Central memory CD8-positive, alpha-beta T cell (primary cell): Measurements from ENCODE around the gene SLAIN1.
A peak's percentile ranks its signal among the peaks of the same experiment; 100 is the strongest.

Experiments used
- ATAC-seq: fragments of 150-1000 bp; cut with Tn5 transposase; replicated peaks from 2 replicates; pipeline ENCODE4 v1.10.0; 2022; ENCODE audit warnings: mild to moderate bottlenecking, moderate FRiP score, moderate number of reproducible peaks; ENCODE audit not compliant: poor library complexity, severe bottlenecking; ENCODE audit errors: extremely low read depth
- DNase-seq, 2 donors: peaks; one replicate each; pipeline ENCODE4 v3.0.0; 2021; ENCODE audit warnings: low spot score in 2 of 2
- H3K27ac Mint-ChIP-seq: one replicate; pipeline ENCODE4 v1.8.0; 2022; ENCODE audit warnings: low read depth, mild to moderate bottlenecking, moderate library complexity, mixed read lengths
- H3K27me3 Mint-ChIP-seq: one replicate; pipeline ENCODE4 v1.8.0; 2022; ENCODE audit warnings: mixed read lengths
- H3K36me3 Mint-ChIP-seq: one replicate; pipeline ENCODE4 v1.8.0; 2022; ENCODE audit warnings: mild to moderate bottlenecking, moderate library complexity, mixed read lengths; ENCODE audit not compliant: insufficient read depth
- H3K4me1 Mint-ChIP-seq: one replicate; pipeline ENCODE4 v1.8.0; 2022; ENCODE audit warnings: mixed read lengths
- H3K4me3 Mint-ChIP-seq: one replicate; pipeline ENCODE4 v1.8.0; 2022; ENCODE audit warnings: mild to moderate bottlenecking, moderate library complexity, mixed read lengths
- H3K9me3 Mint-ChIP-seq: one replicate; pipeline ENCODE4 v1.8.0; 2022; ENCODE audit warnings: mixed read lengths

The SLAIN1 gene

DNA sequence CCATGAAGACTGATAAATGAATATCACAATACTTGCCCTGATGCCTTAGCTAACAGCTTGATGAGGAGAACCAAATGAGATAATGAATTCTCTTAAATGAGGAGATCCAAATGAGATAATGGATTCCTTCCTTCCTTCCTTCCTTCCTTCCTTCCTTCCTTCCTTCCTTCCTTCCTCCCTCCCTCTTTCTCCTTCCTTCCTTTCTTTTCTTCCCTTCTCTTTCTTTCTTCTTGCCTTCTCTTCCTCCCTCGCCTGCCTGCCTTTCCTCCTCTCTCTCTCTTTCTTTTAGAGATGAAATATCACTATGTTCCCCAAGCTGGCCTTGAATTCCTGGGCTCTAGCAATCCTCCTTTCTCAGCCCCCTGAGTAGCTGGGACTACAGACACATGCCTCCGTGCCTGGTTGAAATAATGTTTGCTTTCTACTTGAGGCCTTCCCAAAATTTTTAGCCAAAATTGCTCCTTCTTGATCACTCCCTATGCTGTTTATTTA is 4.0 kb upstream of the SLAIN1 start:
- Mint-ChIP-seq H3K27ac (no peak overlapping the region), H3K27me3 (no peaks in the 10 kb centered on the region), H3K4me1 (peaks cover 16% of the 10 kb centered on the region), H3K36me3 (peaks cover 3% of the 10 kb centered on the region), H3K9me3 (no peaks in the 10 kb centered on the region), H3K4me3 (no peak overlapping the region)
- no peak for DNase-seq
- ATAC-seq: no peak

GRCh38 chr13:77696006-77696878 is 1.2 kb upstream of the SLAIN1 start:
- Mint-ChIP-seq H3K27me3 (no peaks in the 10 kb centered on the region), H3K4me3 (peak overlapping the region; percentile 94), H3K27ac (peak overlapping the region; percentile 69), H3K9me3 (no peaks in the 10 kb centered on the region), H3K4me1 (peaks cover 34% of the 10 kb centered on the region), H3K36me3 (peaks cover 8% of the 10 kb centered on the region)
- ATAC-seq (no peak), DNase-seq (peak in 1 of 2 donors; percentile 10)

DNA sequence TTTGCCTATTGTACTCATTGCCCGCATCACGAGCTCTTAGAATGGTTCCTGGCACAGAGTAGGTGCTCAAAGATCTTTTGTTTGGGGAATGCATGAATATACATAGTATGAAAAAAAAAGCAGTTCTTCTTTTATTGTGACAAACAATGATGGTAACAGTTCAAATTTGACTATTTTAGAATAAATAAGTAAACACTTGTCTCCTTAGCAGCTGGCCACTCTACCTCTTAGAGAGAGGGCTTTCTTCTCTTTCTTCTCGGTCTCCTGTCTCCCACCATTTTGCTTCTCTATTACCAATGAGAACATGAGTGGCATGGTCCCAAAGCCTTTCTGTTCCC is 639 bp upstream of the SLAIN1 start:
- ATAC-seq: peak; percentile 5

GRCh38 chr13:77698201-77699058 is 943 bp downstream of the SLAIN1 start:
- H3K4me3 Mint-ChIP-seq: peak overlapping the region; percentile 94
- H3K4me1 Mint-ChIP-seq: peaks cover 34% of the 10 kb centered on the region
- peaks cover 8% of the 10 kb centered on the region for H3K36me3 Mint-ChIP-seq

More for the DNA sequence above, 639 bp upstream of the SLAIN1 start:
- H3K27ac Mint-ChIP-seq: peak overlapping the region; percentile 69
- H3K4me1 Mint-ChIP-seq: peaks cover 34% of the 10 kb centered on the region
- peaks cover 8% of the 10 kb centered on the region for H3K36me3 Mint-ChIP-seq
- H3K27me3 Mint-ChIP-seq: no peaks in the 10 kb centered on the region
- no peaks in the 10 kb centered on the region for H3K9me3 Mint-ChIP-seq
- DNase-seq: no peak
- peak overlapping the region; percentile 94 for H3K4me3 Mint-ChIP-seq

DNA sequence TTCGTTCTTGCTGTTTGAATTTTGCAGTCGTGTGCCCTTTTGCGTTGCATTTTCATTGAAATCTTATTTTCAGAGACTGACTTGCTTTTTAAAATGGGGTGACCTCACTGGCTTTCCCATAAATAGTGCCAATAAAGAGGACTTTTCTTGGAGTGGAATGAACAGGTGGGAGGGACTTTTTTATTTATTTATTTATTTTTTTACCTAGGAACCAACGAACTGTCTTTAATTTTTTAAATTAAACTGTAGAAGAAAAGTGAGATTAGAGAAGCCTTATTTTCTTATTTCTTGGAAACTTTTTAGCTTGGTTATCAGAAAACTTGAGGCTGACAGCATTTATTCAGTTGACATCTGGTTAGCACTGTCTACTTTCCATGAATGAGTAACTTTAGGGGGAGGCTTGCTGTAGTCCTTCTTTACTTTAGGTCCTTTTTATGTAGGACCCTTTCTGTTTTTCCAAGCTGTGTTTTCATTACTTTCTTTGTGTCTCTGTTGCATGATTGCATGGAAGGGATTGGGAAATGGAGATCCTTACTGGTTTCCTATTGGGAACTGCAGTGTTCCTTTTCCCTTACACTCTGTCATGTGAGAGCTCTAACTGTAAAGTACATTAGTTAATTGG is 1.7 kb downstream of the SLAIN1 start:
- Mint-ChIP-seq H3K27me3 (no peaks in the 10 kb centered on the region), H3K4me3 (peak overlapping the region; percentile 94), H3K4me1 (peaks cover 34% of the 10 kb centered on the region), H3K36me3 (peaks cover 8% of the 10 kb centered on the region), H3K9me3 (no peaks in the 10 kb centered on the region), H3K27ac (peak overlapping the region; percentile 83)
- no peak for DNase-seq
- no peak for ATAC-seq

More at GRCh38 chr13:77698201-77699058, 943 bp downstream of the SLAIN1 start:
- H3K9me3 Mint-ChIP-seq: no peaks in the 10 kb centered on the region
- peak; percentile 40 for ATAC-seq
- no peaks in the 10 kb centered on the region for H3K27me3 Mint-ChIP-seq
- peak; percentile 21 to 33 for DNase-seq
- peak overlapping the region; percentile 83 for H3K27ac Mint-ChIP-seq

DNA sequence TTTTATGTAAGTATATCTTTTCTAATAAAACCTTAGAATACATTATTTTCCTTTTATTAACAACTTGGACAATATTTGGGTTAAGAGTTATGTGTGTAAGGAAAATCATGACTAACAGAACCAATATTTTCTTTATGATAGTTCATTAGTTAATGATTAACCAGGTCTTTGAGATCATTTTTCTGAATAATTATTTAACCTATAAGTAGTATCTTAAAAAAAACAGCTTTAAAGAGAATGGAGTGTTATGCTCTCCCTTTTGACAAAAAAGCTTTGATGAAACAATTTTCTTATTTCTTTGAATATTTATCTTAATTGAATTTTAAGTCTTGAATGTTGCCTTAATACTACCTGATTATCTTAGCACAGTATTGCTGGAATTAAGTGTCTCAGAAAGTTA is 3.8 kb downstream of the SLAIN1 start:
- DNase-seq (no peak), ATAC-seq (no peak)
- Mint-ChIP-seq H3K4me3 (no peak overlapping the region), H3K27ac (no peak overlapping the region), H3K9me3 (no peaks in the 10 kb centered on the region), H3K36me3 (peaks cover 8% of the 10 kb centered on the region), H3K27me3 (no peaks in the 10 kb centered on the region), H3K4me1 (peaks cover 31% of the 10 kb centered on the region)

DNA sequence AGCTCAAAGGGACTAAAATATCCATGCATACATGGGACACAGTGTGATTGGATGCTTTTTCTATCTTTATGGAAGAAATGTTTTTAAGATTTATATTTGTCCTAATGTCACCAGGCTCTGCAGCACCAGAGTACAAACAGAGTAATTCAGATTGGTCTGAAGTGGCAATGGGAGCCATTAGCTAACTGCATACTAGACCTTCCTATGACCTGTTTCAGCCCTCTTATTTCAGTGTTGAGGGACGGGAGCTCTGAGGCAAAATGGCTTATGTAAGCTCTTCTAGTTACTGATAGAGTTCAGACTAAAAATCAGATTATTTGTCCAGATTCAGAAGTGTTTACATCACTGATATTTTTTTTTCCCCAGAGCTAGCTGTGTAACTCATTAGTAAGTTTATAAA is 4.9 kb downstream of the SLAIN1 start:
- DNase-seq: no peak
- peaks cover 5% of the 10 kb centered on the region for H3K36me3 Mint-ChIP-seq
- peaks cover 26% of the 10 kb centered on the region for H3K4me1 Mint-ChIP-seq

DNA sequence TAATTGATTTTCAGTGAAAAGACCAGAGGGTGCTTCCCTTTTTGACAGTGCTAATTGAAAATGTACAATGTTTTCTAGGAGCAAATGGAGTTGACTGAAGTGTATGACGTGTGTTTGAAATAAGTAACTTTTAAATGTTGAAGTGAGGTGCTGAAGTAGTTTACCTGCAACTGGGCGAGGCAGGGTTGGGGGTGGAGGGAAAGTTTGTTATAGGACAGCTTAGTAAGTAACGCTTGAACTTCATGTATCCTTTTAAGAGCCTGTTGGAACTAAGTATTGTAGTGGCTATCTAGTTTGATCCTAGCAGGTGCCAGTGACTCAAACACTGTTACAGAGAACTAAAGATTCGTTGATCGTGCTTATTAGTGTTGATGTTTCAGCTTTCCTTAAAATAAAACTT is 5.9 kb downstream of the SLAIN1 start:
- ATAC-seq (no peak), DNase-seq (no peak)
- H3K27ac Mint-ChIP-seq: no peak overlapping the region
- no peaks in the 10 kb centered on the region for H3K9me3 Mint-ChIP-seq
- H3K4me1 Mint-ChIP-seq: peaks cover 26% of the 10 kb centered on the region
- H3K27me3 Mint-ChIP-seq: no peaks in the 10 kb centered on the region
- H3K4me3 Mint-ChIP-seq: no peak overlapping the region
- peaks cover 7% of the 10 kb centered on the region for H3K36me3 Mint-ChIP-seq

More for the DNA sequence above, 4.9 kb downstream of the SLAIN1 start:
- no peaks in the 10 kb centered on the region for H3K27me3 Mint-ChIP-seq
- no peak for ATAC-seq
- H3K9me3 Mint-ChIP-seq: no peaks in the 10 kb centered on the region
- no peak overlapping the region for H3K4me3 Mint-ChIP-seq
- H3K27ac Mint-ChIP-seq: no peak overlapping the region

DNA sequence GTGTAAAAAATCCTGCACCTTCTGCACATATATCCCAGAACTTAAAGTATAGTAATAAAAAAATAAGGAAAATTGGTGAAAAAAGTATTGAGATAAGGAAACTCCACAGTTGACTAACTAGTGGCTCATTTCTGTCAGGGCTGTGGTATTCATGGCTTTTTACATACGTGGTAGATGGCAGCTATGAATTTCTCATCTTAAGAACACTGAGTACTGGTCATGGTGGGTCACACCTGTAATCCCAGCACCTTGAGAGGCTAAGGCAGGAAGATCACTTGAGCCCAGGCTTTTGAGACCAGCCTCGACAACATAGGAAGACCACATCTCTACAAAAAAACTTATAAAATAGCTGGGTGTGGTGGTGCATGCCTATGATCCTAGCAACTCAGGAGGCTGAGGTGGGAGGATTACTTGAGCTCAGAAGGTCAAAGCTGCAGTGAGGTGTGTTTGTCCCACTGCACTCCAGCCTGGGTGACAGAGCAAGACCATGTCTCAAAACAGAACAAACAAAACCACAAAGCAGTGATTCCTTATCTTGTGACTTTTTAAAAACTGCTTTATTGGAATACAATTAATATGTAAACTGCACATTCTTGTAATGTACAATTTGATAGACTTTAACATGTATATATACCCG is 16.8 kb downstream of the SLAIN1 start:
- Mint-ChIP-seq H3K4me3 (no peak overlapping the region), H3K27me3 (no peaks in the 10 kb centered on the region), H3K36me3 (peaks cover 5% of the 10 kb centered on the region), H3K27ac (no peak overlapping the region), H3K9me3 (peaks cover 13% of the 10 kb centered on the region), H3K4me1 (peaks cover 45% of the 10 kb centered on the region)
- ATAC-seq (no peak), DNase-seq (no peak)

DNA sequence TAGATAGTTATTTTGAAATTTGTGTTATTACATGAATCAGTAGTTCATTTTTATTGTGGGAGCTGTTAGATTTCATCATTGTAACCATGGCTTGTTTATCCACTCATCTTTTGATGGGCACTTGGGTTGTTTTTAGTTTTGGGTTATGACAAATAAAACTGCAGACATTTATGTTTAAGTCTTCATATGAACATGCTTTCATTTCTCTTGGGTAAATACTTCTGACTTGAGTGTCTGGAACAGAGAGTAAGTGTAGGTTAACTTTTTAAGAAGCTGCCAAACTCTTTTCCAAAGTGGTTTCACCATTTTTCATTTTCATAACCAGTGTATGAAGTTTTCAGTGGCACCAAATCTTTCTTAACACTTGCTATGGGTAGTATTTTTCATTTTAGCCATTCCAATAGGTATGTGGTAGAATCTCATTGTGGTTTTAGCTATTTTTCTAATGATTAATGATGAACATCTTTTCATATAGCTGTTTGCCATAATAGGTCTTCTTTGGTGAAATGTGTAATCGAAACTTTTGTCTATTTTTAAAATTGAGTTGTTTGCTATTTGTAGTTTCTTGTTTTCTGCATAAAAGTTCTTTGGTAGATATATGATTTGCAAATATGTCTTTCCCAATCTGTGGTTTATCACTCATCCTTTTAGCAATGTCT is 17.9 kb downstream of the SLAIN1 start:
- ATAC-seq: no peak
- H3K4me1 Mint-ChIP-seq: peaks cover 46% of the 10 kb centered on the region
- no peak overlapping the region for H3K4me3 Mint-ChIP-seq
- no peaks in the 10 kb centered on the region for H3K27me3 Mint-ChIP-seq
- peaks cover 5% of the 10 kb centered on the region for H3K36me3 Mint-ChIP-seq
- DNase-seq: no peak
- H3K27ac Mint-ChIP-seq: no peak overlapping the region
- H3K9me3 Mint-ChIP-seq: peaks cover 10% of the 10 kb centered on the region

- H3K4me1 Mint-ChIP-seq: peaks cover 49% of the 10 kb centered on the region
- no peak for DNase-seq
- no peak overlapping the region for H3K27ac Mint-ChIP-seq
- H3K4me3 Mint-ChIP-seq: no peak overlapping the region
- no peak for ATAC-seq
- H3K36me3 Mint-ChIP-seq: peaks cover 7% of the 10 kb centered on the region
- no peaks in the 10 kb centered on the region for H3K27me3 Mint-ChIP-seq
- no peaks in the 10 kb centered on the region for H3K9me3 Mint-ChIP-seq
Measured at GRCh38 chr13:77716692-77717091, 19.2 kb downstream of the SLAIN1 start.
